HepG2 (cell line): ENCODE results near the gene PRKAB1. TPM values are rescaled to one million over a fixed set of nuclear protein-coding genes. Genes with fewer than 3 reads are reported as not detected.

Source experiments
- ATAC-seq: fragments of 200-7000 bp; cut with Tn5 transposase; 3 replicates; pipeline ENCODE4 v1.9.1; 2020; ENCODE audit warnings: mild to moderate bottlenecking, moderate library complexity
- BruUV-seq: library from RNA; stranded (reverse); fragments of 400-500 nt; replicated peaks from 2 replicates; lab custom pipeline; 2021; lab: Mats Ljungman, UMichigan
- CTCF ChIA-PET: fragments of 300-600 bp; formaldehyde crosslinking; extraction: SDS; loops from one replicate; lab custom pipeline; 2021; ENCODE audit warnings: low total read pairs, inconsistent platforms, low intra/inter-chr PET ratio; lab: Yijun Ruan, JAX
- POLR2A ChIA-PET: fragments of 350-600 bp; sonication (Branson Sonifier 250); formaldehyde crosslinking; loops from one replicate; lab custom pipeline; 2020; ENCODE audit warnings: antibody characterized with exemption, inconsistent platforms; lab: Yijun Ruan, JAX
- DNase-seq: peaks from one replicate; pipeline ENCODE4 v3.0.0-alpha.2; 2015; ENCODE audit warnings: low spot score
- FAIRE-seq: peaks from 3 replicates; lab custom pipeline; 2011; peaks lifted over from hg19 to GRCh38; lab: Jason Lieb, UNC
- H2AFZ ChIP-seq: one replicate; pipeline ENCODE4 v1.6.1; 2011; ENCODE audit warnings: low read length, inconsistent platforms
- H3K27ac ChIP-seq: fragments of 300-600 bp; 3 replicates; pipeline ENCODE4 v1.8.0; 2011; ENCODE audit warnings: mixed run types, mild to moderate bottlenecking, mixed read lengths, low read length, inconsistent platforms; ENCODE audit not compliant: insufficient read depth; ENCODE audit errors: extremely low read length
- H3K27me3 ChIP-seq, 2 experiments: fragments of 200-600 bp in 1 of 2; 2 replicates in 1 of 2; 3 replicates in 1 of 2; pipeline versions ENCODE4 v1.6.0 to v1.8.0; 2011; ENCODE audit warnings: low read length in 2 of 2, mild to moderate bottlenecking in 2 of 2, moderate library complexity in 2 of 2, inconsistent platforms in 1 of 2; ENCODE audit not compliant: insufficient read depth in 2 of 2, control insufficient read depth in 1 of 2
- H3K36me3 ChIP-seq, 2 experiments: fragments of 200-600 bp in 1 of 2; replicated peaks in 1 of 2; 2 replicates in 1 of 2; 3 replicates in 1 of 2; pipeline versions ENCODE4 v1.5.1 to v1.8.0; 2011; ENCODE audit warnings: low read length in 2 of 2, inconsistent platforms in 1 of 2; ENCODE audit not compliant: insufficient read depth in 2 of 2, control insufficient read depth in 1 of 2
- H3K4me1 ChIP-seq: 2 replicates; pipeline ENCODE4 v1.5.1; 2012; ENCODE audit warnings: low read length, inconsistent platforms; ENCODE audit not compliant: insufficient read depth
- H3K4me2 ChIP-seq: 2 replicates; pipeline ENCODE4 v1.6.0; 2011; ENCODE audit warnings: low read depth, low read length, inconsistent platforms
- H3K4me3 ChIP-seq, 3 experiments: fragments of 200-600 bp in 1 of 3; sonication (generic), shearing (Covaris generic) in 1 of 3; replicated peaks in 1 of 3; 2 replicates each; pipeline ENCODE4 v1.5.1; 2011 to 2016; ENCODE audit warnings: low read length in 3 of 3, inconsistent platforms in 2 of 3, low read depth in 2 of 3, mild to moderate bottlenecking in 2 of 3, control low read depth in 1 of 3, mixed read lengths in 1 of 3; ENCODE audit not compliant: insufficient read depth in 1 of 3
- H3K79me2 ChIP-seq: one replicate; pipeline ENCODE4 v1.6.1; 2011; ENCODE audit warnings: low read length, inconsistent platforms; ENCODE audit not compliant: insufficient read depth
- H3K9ac ChIP-seq: 2 replicates; pipeline ENCODE4 v1.6.0; 2011; ENCODE audit warnings: mild to moderate bottlenecking, low read depth, low read length, inconsistent platforms; ENCODE audit not compliant: insufficient read depth
- H3K9me3 ChIP-seq: 2 replicates; pipeline ENCODE4 v1.5.1; 2012; ENCODE audit warnings: mild to moderate bottlenecking, low read length
- H4K20me1 ChIP-seq: 2 replicates; pipeline ENCODE4 v1.6.0; 2011; ENCODE audit warnings: inconsistent platforms, mild to moderate bottlenecking, low read length, moderate library complexity; ENCODE audit not compliant: insufficient read depth
- FOXA3 ChIP-seq: IDR thresholded peaks from 2 replicates; pipeline ENCODE4 v1.6.1; 2016; ENCODE audit warnings: missing genetic modification reagents, missing compliant biosample characterization
- GPN1 ChIP-seq: sonication (generic); formaldehyde crosslinking; IDR thresholded peaks from 2 replicates; pipeline ENCODE4 v1.5.1; 2020; ENCODE audit warnings: missing genetic modification reagents, borderline replicate concordance
- MTA3 ChIP-seq: sonication (generic); formaldehyde crosslinking; IDR thresholded peaks from 2 replicates; pipeline ENCODE4 v1.4.0; 2020; ENCODE audit warnings: missing genetic modification reagents
- POLR2G ChIP-seq: fragments of 200-400 bp; formaldehyde crosslinking; IDR thresholded peaks from 2 replicates; pipeline ENCODE4 v1.6.1; 2018; ENCODE audit warnings: mild to moderate bottlenecking, low read depth, low read length, moderate library complexity
- RORA ChIP-seq: sonication (generic); formaldehyde crosslinking; IDR thresholded peaks from 2 replicates; pipeline ENCODE4 v1.5.0; 2020; ENCODE audit warnings: mild to moderate bottlenecking, missing genetic modification reagents, moderate library complexity
- SALL1 ChIP-seq: sonication (generic); formaldehyde crosslinking; IDR thresholded peaks from 2 replicates; pipeline ENCODE4 v1.8.0; 2022; ENCODE audit warnings: mild to moderate bottlenecking, missing genetic modification reagents
- ZNF138 ChIP-seq: sonication (generic); formaldehyde crosslinking; IDR thresholded peaks from 2 replicates; pipeline ENCODE4 v1.5.0; 2020; ENCODE audit warnings: mild to moderate bottlenecking, low read depth, missing genetic modification reagents
- ZNF382 ChIP-seq: sonication (generic); formaldehyde crosslinking; IDR thresholded peaks from 2 replicates; pipeline ENCODE4 v1.5.0; 2020; ENCODE audit warnings: missing genetic modification reagents, mild to moderate bottlenecking, borderline replicate concordance
- WGBS: methylation state at CpG from one replicate; pipeline ENCODE4 v1.1.6; 2017; ENCODE audit warnings: low lambda C conversion rate; 5-methylcytosine and 5-hydroxymethylcytosine counted together
- in situ Hi-C: cut with HindIII; loops from 2 replicates; pipeline ENCODE4 v1.10.0; 2017; ENCODE audit warnings: low pct_unique_long_range_greater_than_20kb; ENCODE audit not compliant: extremely low pct_ligation_motif_present
- intact Hi-C: fragments of 100-400 bp; cut with micrococcal nuclease; formaldehyde crosslinking; loops from one replicate; pipeline ENCODE4 v1.10.0; 2022; ENCODE audit not compliant: unreplicated experiment
- polyA plus RNA-seq, 8 experiments: library from polyadenylated mRNA; depleted of rRNA in 3 of 8; stranded (reverse) in 7 of 8; unstranded in 1 of 8; fragments of >200 nt; fragmentation: Illumina TruSeq in 4 of 8; extraction: Trizol in 4 of 8; gene quantifications; 2 replicates each; pipeline versions ENCODE4 v1.2.1 to v1.2.3, GENCODE V29; 2011 to 2016; ENCODE audit warnings: low read depth in 4 of 8, missing spikeins in 1 of 8, mixed read lengths in 1 of 8; ENCODE audit not compliant: insufficient read depth in 1 of 8
- total RNA-seq, 5 experiments: library from RNA; depleted of rRNA; stranded (reverse); fragments of >200 nt; fragmentation: Illumina TruSeq; extraction: Trizol; gene quantifications; 2 replicates each; pipeline ENCODE4 v1.2.3, GENCODE V29; 2016; ENCODE audit warnings: low read depth in 1 of 5
- TF ChIP-seq, protein P1 (sequence below): fragments of 450-650 bp; IDR thresholded peaks from 2 replicates; pipeline ENCODE4 v1.6.1; 2017

Gene PRKAB1
- total and polyA plus RNA-seq, 2 of the 13 experiments (the other 11 are each of a cell fraction or from before 2014, with no cell fraction given), result 28.4 to 35.5 TPM

DNA sequence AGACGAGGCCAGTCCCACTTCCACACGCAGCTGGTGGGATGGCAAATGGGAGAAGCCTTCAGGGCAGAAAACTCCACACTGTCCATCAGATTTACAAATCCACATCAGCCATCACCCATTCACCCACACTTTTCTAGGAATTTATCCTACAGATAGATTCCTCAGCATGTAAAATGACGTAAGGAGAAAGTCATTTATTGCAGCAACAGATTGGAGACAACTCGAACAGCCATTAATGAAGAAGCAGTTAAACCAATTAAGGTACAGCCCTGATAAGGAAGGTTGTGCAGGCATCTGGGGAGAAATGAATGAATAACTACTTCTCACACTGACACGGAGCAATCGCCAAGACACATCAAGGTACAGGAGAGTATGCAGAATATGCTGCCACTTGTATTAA lies 26.2 kb downstream of the PRKAB1 start:
- no peak overlapping the region for H3K4me2 ChIP-seq
- ChIA-PET CTCF (no interaction called here), POLR2A (no interaction called here)
- TF ChIP-seq MTA3 (CRISPR knock-in tag) (no peak), FOXA3 (CRISPR knock-in tag) (no peak), ZNF138 (CRISPR knock-in tag) (no peak), RORA (CRISPR knock-in tag) (no peak), POLR2G (no peak), ZNF382 (CRISPR knock-in tag) (no peak), GPN1 (CRISPR knock-in tag) (no peak), SALL1 (CRISPR knock-in tag) (no peak)
- TF ChIP-seq, protein P1, sequence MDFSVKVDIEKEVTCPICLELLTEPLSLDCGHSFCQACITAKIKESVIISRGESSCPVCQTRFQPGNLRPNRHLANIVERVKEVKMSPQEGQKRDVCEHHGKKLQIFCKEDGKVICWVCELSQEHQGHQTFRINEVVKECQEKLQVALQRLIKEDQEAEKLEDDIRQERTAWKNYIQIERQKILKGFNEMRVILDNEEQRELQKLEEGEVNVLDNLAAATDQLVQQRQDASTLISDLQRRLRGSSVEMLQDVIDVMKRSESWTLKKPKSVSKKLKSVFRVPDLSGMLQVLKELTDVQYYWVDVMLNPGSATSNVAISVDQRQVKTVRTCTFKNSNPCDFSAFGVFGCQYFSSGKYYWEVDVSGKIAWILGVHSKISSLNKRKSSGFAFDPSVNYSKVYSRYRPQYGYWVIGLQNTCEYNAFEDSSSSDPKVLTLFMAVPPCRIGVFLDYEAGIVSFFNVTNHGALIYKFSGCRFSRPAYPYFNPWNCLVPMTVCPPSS, result no peak
- intact Hi-C loops, result loop anchor here (10.0 kb wide), 1 partner anchor 91 kb away; no protein-coding TSS in a partner anchor
- in situ Hi-C loops, result no loop called here
- no peaks in the 10 kb centered on the region for H3K79me2 ChIP-seq
- peaks cover 33% of the 10 kb centered on the region for H3K4me1 ChIP-seq
- no peaks in the 10 kb centered on the region for H3K9me3 ChIP-seq
- ATAC-seq, result no peak
- FAIRE-seq, result no peak
- H3K27me3 ChIP-seq, result no peaks in the 10 kb centered on the region
- WGBS, result 98% methylated on average over 6 of the region's 6 CpGs
- DNase-seq, result no peak
- no TSS peak for BruUV-seq
- no peak overlapping the region for H3K9ac ChIP-seq
- H3K4me3 ChIP-seq, result no peak overlapping the region
- H3K36me3 ChIP-seq, result peaks cover 3 to 24% of the 10 kb centered on the region in 2 experiments; a peak in 4 of 5 replicates
- H2AFZ ChIP-seq, result no peak overlapping the region
- H3K27ac ChIP-seq, result no peak overlapping the region
- H4K20me1 ChIP-seq, result no peaks in the 10 kb centered on the region
